Chondrocyte (in vitro differentiated cells): ENCODE measurements around the gene EDC4. TPM values are rescaled to one million over a fixed set of nuclear protein-coding genes. Genes with fewer than 3 reads are reported as not detected.

Experiments used
- DNase-seq: peaks from one replicate; pipeline ENCODE4 v3.0.0; 2021; ENCODE audit warnings: mixed read lengths, low spot score
- H3K27ac Mint-ChIP-seq: one replicate; pipeline ENCODE4 v1.8.0; 2021; ENCODE audit warnings: mild to moderate bottlenecking, moderate library complexity, mixed read lengths; ENCODE audit not compliant: unreplicated experiment
- H3K27me3 Mint-ChIP-seq: 2 replicates; pipeline ENCODE4 v1.8.0; 2021; ENCODE audit warnings: low read depth, mixed read lengths
- H3K36me3 Mint-ChIP-seq: 2 replicates; pipeline ENCODE4 v1.8.0; 2021; ENCODE audit warnings: low read depth, mixed read lengths
- H3K4me1 Mint-ChIP-seq: 2 replicates; pipeline ENCODE4 v1.8.0; 2021; ENCODE audit warnings: low read depth, mild to moderate bottlenecking, mixed read lengths
- H3K4me3 Mint-ChIP-seq: one replicate; pipeline ENCODE4 v1.8.0; 2021; ENCODE audit warnings: mild to moderate bottlenecking, moderate library complexity, mixed read lengths; ENCODE audit not compliant: unreplicated experiment
- H3K9me3 Mint-ChIP-seq: 2 replicates; pipeline ENCODE4 v1.8.0; 2021; ENCODE audit warnings: low read depth, mixed read lengths
- CTCF ChIP-seq: fragments of 200-600 bp; sonication (generic); IDR thresholded peaks from 2 replicates; pipeline ENCODE4 v1.5.0; 2021; ENCODE audit warnings: antibody characterized with exemption, mild to moderate bottlenecking, moderate library complexity
- total RNA-seq: library from RNA; stranded (reverse); gene quantifications from 3 replicates; pipeline ENCODE4 v1.2.1, GENCODE V29; 2021

Gene EDC4
- total RNA-seq, 1 donor from 2014 or later, result 67.9 TPM

DNA sequence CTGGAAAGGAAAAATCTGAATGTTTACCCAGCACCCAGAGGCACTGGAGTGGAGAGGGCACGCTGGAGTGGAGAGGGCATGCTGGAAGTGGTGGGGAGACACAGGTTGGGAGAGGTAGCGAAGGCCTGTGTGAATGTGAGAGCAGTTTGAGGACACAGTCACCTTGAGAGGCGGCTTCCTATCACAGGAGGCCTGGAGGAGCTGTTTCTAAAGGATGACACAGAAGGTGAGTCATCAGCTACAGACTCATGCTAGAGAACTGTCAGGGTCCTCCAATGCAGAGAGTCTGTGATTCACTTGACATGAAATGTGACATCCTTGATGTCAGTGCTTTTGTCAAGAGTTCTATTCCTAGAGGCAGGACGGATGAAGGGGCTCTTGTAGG lies 45.0 kb downstream of the EDC4 start:
- Mint-ChIP-seq H3K4me1 (peaks cover 39% of the 10 kb centered on the region), H3K4me3 (no peak overlapping the region), H3K9me3 (no peaks in the 10 kb centered on the region), H3K27ac (peak overlapping the region; percentile 88), H3K27me3 (no peaks in the 10 kb centered on the region), H3K36me3 (peaks cover 1% of the 10 kb centered on the region)
- TF ChIP-seq CTCF, result no peak
- no peak for DNase-seq

- peaks cover 39% of the 10 kb centered on the region for H3K4me1 Mint-ChIP-seq
- no peak for DNase-seq
- H3K36me3 Mint-ChIP-seq, result peaks cover 1% of the 10 kb centered on the region
- no peak overlapping the region for H3K4me3 Mint-ChIP-seq
- no peaks in the 10 kb centered on the region for H3K27me3 Mint-ChIP-seq
- no peaks in the 10 kb centered on the region for H3K9me3 Mint-ChIP-seq
- TF ChIP-seq CTCF, result peak; percentile 19
- no peak overlapping the region for H3K27ac Mint-ChIP-seq
Observed at GRCh38 chr16:67919622-67920221, 46.9 kb downstream of the EDC4 start.

DNA sequence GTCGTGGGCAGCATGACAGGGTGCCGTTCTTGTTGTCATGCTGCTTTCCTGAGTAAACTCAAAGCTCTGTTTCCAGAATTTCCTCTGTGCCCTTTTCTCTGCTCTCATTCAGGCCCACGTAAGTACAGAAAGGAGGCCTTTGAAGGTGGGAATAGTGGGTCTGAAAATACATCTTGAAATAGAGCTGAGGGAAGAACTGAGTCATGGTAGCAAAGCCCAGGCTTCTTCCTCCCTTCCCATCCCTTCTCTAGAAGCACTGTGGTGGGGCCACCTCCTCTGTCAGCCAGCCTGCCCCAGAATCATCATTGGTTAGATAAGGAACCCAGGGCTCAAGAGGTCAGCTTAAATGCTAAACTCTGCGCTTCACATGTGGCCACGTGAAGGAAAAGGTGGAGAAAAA lies 49.4 kb downstream of the EDC4 start:
- Mint-ChIP-seq H3K36me3 (peaks cover 1% of the 10 kb centered on the region), H3K4me3 (no peak overlapping the region), H3K27me3 (no peaks in the 10 kb centered on the region), H3K27ac (no peak overlapping the region), H3K9me3 (no peaks in the 10 kb centered on the region), H3K4me1 (peaks cover 27% of the 10 kb centered on the region)
- TF ChIP-seq CTCF, result no peak
- DNase-seq, result no peak

- Mint-ChIP-seq H3K27ac (no peak overlapping the region), H3K27me3 (no peaks in the 10 kb centered on the region), H3K9me3 (no peaks in the 10 kb centered on the region), H3K4me1 (peaks cover 22% of the 10 kb centered on the region), H3K4me3 (no peak overlapping the region), H3K36me3 (peaks cover 1% of the 10 kb centered on the region)
- DNase-seq, result no peak
- no peak for TF ChIP-seq CTCF
Observed at GRCh38 chr16:67922740-67923139, 49.9 kb downstream of the EDC4 start.

DNA sequence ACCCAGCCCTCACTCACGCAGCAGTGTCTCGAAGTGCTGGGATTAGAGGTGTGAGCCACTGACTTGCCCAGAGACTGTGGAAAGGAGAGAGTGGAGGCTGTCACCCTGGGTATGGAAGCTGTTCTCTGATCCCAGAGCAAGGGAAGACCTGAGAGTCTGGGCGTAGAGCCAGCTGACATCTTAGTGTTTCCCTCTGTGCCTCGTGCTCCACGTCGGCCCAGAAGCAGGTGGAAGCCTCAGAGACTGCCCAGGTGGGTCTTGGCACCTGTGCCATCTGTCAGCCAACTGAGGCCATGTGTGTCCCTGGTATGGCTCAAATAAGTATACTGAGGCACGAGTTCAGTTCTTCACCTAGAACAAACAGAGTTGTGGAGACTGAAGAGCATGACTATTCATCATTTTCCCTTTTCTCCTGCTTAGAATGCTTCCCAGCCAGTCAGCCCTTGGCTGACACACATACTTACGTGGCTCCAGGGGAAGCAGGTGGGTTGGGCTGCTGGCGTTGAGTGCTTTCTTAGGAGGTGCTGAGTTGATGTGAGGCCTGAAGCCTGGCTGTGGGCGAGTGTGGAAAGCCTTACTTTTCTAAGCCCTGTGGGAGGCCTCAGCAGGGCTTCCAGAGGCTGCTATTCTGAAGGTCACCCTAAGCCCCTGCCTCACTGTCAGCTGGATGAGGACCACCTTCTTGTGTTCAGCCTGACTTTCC lies 50.7 kb downstream of the EDC4 start:
- H3K27ac Mint-ChIP-seq, result no peak overlapping the region
- H3K4me1 Mint-ChIP-seq, result peaks cover 17% of the 10 kb centered on the region
- H3K9me3 Mint-ChIP-seq, result no peaks in the 10 kb centered on the region
- no peak for TF ChIP-seq CTCF
- peaks cover 3% of the 10 kb centered on the region for H3K36me3 Mint-ChIP-seq
- DNase-seq, result no peak
- no peak overlapping the region for H3K4me3 Mint-ChIP-seq
- H3K27me3 Mint-ChIP-seq, result no peaks in the 10 kb centered on the region
